GM20431 (cell line): ENCODE data around the gene OSBPL6.
"Not testable (repeated sequence)": the region's sequence is repeated elsewhere in the genome, so short reads cannot be mapped to it uniquely, and the experiment has no call there.

Source experiments
- in situ Hi-C: fragments of 300-500 bp; cut with MseI, MboI; formaldehyde crosslinking; loops from one replicate; pipeline ENCODE4 v1.15.0; 2020; ENCODE audit warnings: low sequenced_read_pairs; ENCODE audit not compliant: unreplicated experiment

The OSBPL6 gene

GRCh38 chr2:178292586-178292985 lies 98.3 kb downstream of the OSBPL6 start:
- in situ Hi-C loops, result no loop called here

DNA sequence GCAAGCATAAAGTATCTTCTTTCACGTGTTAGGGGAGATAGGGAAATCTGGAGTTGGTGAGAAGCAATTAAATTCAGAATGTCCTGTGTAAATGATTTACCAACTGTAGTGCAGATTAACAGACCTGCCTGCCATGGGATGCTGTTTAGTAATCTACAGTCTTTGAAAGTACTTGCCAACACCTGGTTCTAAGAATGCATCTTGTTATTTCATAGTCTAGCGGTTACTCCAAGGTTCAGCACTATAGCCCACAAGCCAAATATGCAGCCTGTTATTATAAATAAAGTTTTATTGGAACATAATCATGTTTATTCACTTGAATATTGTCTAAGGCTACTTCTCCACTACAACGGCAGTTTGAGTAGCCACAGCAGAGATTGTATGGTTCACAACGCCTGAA lies 100.8 kb downstream of the OSBPL6 start:
- in situ Hi-C loops, result no loop called here

GRCh38 chr2:178295906-178296305 lies 101.6 kb downstream of the OSBPL6 start:
- in situ Hi-C loops, result no loop called here

- in situ Hi-C loops, result no loop called here
Observed at GRCh38 chr2:178296394-178297090, 102.2 kb downstream of the OSBPL6 start.

GRCh38 chr2:178297091-178297411 lies 102.7 kb downstream of the OSBPL6 start:
- in situ Hi-C loops, result no loop called here

DNA sequence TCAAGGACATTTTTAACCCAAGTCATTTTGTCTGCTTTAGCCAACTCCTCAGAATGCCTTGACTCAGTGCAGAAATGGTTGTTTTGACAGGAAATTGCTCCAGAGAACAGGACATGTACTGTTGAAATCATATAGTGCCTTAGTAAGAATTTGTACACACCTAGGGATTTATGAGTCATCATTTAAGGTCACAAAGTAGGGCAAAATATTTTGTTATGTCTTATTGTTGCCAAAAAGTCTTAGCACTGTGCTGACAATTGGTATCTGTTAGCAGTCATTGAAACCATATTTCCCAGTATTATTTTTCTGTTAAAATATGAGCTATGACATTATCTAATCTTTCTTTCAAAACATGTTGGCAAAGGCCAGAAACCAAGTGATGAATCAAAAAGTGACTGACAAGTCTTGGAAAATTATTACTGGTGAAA lies 104.5 kb downstream of the OSBPL6 start:
- in situ Hi-C loops, result no loop called here

GRCh38 chr2:178301649-178302238 lies 107.4 kb downstream of the OSBPL6 start:
- in situ Hi-C loops, result no loop called here

- in situ Hi-C loops, result no loop called here
Observed at GRCh38 chr2:178304333-178304732, 110.0 kb downstream of the OSBPL6 start.

GRCh38 chr2:178306352-178307073 lies 112.2 kb downstream of the OSBPL6 start:
- in situ Hi-C loops, result no loop called here

- in situ Hi-C loops, result no loop called here
Observed at GRCh38 chr2:178307650-178308049, 113.3 kb downstream of the OSBPL6 start.

DNA sequence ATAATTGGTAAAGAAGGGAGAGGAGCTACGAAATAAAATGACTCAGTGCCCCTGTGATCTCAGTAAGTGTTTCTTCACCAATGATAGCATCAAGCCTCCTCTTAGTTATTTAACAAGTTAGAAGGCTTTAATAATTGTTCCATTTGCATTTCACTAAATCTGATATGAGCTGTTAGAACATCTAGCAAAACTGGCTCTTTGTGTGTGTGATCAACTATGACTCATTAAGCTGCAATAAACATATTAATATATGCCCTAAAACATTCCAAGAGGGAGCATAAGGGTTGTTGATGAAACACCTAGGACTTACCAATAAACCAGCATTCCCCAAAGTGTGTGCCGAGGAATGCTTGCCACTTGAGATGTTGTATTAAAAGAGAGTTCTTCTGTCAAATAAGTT lies 115.2 kb downstream of the OSBPL6 start:
- in situ Hi-C loops, result no loop called here

- in situ Hi-C loops, result no loop called here
Observed at GRCh38 chr2:178315078-178315477, 120.8 kb downstream of the OSBPL6 start.

- in situ Hi-C loops, result no loop called here
Observed at GRCh38 chr2:178315488-178315948, 121.2 kb downstream of the OSBPL6 start.

DNA sequence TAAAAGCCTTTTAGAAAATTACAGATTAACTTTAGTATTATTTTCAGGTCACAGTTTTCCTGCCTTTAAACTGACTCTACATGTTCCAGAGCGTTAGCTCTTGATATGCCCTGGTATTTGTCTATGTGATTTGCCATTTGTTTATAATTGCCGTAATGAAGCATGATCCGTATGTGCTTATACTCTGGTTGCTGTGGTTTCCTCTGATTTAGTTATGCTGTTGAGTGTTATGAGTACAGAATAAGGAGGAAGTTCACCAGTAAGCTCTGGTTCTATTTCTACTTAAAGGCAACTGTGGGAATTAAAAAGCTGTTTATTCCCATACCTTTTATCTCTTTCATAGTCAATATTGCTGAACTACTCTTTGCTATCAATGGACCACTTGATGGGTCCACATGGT lies 123.5 kb downstream of the OSBPL6 start:
- in situ Hi-C loops, result no loop called here

DNA sequence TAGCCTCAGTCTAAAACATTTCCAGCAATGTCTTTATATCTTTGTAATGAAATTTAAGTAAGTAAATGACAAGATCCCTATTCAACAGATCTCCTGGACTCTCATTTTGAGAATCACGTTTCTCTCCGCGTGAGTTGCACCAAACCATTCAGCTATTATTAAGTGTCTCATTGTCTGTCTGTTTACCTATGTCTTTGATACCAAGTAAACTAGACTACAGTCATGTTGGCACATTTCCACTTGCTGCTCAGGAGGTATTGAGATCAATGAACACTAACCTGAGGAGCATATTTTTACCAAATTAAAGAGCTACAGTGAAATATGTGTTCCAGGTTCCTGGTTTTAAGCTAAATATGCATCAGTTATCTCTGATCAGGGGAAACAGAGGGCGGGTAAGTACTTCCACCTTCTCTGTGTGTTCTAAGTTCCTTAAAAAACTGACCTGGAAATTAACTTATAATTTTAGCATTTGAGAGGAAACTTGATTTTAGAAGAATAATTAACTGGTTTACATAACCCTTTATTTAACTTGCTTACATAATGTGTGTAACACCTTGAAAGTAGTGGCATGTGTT lies 125.8 kb downstream of the OSBPL6 start:
- in situ Hi-C loops, result no loop called here

- in situ Hi-C loops, result no loop called here
Observed at GRCh38 chr2:178322068-178322467, 127.8 kb downstream of the OSBPL6 start.

GRCh38 chr2:178323331-178323730 lies 129.0 kb downstream of the OSBPL6 start:
- in situ Hi-C loops, result not testable (repeated sequence)

DNA sequence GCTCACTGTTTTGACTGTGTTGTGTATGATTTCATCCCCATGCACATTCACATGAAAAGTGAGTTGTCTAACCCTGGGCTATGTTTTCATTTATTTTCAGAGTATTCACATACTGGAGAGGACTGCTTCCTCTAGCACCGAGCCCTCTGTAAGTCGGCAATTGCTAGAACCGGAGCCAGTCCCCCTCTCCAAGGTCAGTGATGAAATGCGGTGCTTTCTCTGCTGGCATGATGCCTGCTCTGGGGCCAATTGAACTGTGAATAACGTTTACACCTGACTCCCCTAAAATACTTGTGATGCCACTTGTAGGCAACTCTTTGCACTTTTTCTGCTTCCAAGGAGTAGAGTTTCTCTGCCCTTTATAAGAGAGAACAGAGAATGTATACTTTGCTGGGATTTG lies 129.8 kb downstream of the OSBPL6 start:
- in situ Hi-C loops, result no loop called here

DNA sequence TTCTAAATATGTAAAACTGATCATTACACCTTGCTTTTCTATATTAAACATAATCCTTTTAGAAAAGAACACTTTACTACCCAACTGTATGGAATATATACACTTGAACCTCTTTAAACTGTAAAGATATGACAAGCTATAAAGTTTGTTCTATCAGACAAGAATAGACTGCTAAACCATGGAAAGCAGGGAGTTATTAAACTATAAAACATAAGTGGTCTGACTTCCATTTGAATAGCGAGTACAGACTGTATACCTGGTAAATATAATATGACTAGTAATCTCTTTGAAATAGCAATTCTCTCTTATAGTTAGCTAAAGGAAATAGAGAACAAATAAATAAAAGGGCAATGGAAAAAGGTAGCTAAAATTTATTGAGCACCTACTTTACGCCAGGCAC lies 131.0 kb downstream of the OSBPL6 start:
- in situ Hi-C loops, result no loop called here

DNA sequence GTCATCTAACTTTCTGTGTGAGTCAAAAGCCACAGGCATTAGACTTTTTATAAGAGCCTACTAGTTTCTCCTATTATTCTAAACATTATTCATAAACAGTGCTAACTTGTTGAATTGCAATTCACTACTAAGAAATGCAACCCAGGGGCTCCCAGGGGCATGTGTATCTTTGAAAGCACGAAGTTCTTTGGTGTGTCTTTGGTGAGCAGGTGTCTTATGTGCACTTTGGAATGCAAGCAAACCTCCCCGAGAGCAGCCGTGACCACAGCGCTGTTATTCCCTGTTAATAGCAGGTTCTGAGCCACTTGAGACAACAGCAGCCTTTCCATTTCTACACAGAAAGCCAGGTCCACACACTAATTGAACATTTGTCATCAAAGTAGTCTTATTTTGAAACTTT lies 133.2 kb downstream of the OSBPL6 start:
- in situ Hi-C loops, result no loop called here

GRCh38 chr2:178328037-178328436 lies 133.7 kb downstream of the OSBPL6 start:
- in situ Hi-C loops, result no loop called here
